Iris pigment epithelial cell (primary cell): ENCODE data around the gene ATP2C2.
A peak's percentile ranks its signal among the peaks of the same experiment; 100 is the strongest.
"Not testable (repeated sequence)": the region's sequence is repeated elsewhere in the genome, so short reads cannot be mapped to it uniquely, and the experiment has no call there.

Experiments
- DNase-seq: peaks from one replicate; pipeline ENCODE4 v3.0.0-alpha.2; 2011; ENCODE audit warnings: low read depth

ATP2C2 gene

GRCh38 chr16:84396537-84397008, 28.2 kb downstream of the ATP2C2 start:
- DNase-seq, result peak; percentile 59

DNA sequence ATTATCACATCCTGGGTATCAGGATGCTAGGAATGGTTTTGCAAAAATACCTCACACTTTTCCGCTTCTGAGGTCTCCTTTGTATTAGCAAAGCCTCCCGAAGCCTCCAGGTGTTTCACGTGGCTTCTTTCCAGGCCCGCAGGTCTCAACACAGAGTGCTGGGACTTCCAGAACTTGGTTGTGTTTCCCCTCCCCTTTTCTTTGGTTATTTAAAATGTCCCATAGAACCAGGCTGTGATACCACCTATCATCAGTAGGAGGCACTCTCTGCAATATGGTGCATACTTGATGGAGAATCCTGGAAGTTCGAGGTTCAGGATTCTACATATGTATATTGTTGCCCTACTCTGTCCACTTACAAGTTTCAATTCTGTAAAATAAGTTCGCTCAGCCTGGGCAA, 28.8 kb downstream of the ATP2C2 start:
- no peak for DNase-seq

DNA sequence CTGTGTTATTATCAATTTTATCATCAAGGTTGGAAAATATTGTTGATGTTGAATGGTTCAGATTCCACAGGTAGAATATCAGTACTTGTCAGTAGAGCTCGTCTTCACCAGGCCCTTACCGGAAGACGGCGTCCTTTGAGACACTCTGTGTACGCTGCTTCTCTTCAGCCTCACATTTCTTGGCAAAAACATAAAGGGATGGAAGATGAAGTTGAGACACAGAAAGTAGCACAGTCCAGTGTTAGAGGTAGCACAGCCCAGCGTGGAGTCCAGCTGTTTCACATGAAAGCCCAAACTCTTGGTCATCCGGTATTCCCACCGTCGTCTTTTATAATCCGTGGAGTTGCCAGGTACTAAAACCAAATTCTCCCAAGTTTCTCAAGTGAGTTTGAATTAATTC, 30.4 kb downstream of the ATP2C2 start:
- DNase-seq, result no peak

DNA sequence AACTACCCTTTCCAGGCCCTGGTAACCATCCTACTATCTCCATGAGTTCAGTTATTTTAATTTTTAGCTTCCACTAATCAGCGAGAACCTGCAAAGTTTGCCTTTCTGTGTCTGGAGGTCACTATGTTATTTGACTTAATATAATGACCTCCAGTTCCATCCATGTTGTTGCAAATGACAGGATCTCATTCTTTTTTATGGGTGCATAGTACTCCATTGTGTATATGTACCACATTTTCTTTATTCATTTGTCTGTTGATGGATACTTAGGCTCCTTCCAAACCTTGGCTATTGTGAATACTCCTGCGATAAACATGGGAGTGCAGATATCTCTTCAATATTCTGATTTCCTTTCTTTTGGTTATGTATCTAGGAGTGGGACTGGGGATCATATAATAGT, 31.6 kb downstream of the ATP2C2 start:
- DNase-seq, result not testable (repeated sequence)

DNA sequence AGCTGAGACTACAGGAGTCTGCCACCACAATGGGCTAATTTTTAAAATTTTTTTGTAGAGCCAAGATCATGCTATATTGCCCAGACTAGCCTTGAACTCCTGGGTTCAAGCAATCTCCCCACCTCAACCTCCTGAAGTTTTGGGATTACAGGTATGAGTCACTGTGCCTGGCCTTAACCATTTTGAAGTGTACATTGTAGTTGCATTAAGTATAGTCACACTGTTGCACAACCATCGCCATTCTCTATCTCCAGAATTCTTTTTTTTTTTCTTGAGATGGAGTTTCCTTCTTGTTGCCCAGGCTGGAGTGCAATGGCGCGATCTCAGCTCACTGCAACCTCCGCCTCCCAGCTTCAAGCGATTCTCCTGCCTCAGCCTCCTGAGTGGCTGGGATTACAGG, 35.1 kb downstream of the ATP2C2 start:
- DNase-seq, result not testable (repeated sequence)

- DNase-seq, result no peak
Measured at GRCh38 chr16:84404324-84404723, 36.0 kb downstream of the ATP2C2 start.

GRCh38 chr16:84404936-84405639, 36.8 kb downstream of the ATP2C2 start:
- DNase-seq, result no peak

DNA sequence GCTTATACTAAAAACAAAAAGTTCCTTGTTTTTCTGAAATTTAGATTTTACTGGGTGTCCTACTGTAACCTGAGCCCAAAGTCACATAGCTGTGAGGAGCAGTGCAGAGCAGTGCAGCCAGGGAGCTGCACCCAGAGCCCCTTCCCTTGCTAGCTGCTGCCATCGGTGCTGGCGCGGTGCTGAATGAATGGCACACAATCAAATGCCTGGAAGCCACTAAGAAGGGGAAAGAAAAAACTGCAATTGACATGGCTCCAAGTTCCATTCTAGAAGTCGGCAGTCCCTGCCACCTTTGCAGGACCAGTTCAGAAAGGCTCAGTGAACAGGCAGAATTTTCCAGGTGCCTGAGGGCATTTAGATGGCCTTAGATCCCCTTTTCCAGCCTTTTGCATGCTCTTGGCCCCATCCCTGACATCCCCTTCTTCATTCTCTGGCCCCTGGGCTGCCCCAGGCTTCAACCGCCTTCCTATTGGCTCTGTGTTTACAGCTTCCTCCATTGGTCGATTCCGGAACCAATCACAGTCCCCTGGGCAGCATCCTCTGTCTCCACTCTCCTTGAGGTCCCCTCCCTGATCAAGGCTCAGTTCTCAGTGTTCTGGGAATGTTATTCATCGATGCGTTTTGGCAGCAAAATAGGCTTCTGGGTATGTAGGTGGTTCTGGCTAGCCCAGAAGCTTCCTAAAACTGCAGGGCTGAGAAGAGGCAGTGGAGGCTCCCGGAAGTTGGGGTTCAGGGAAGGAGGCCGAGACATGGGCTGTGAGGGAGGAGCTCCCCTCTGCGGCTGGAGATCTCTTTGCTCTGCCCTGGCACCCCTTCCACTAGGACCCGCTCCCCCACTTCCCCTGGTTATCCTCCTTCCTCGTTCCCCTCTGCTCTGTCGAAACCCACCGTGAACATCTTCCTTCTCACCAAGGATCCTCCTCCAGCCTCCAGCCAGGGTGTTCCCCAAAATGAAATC, 37.9 kb downstream of the ATP2C2 start:
- no peak for DNase-seq

GRCh38 chr16:84407588-84408313, 39.4 kb downstream of the ATP2C2 start:
- no peak for DNase-seq

DNA sequence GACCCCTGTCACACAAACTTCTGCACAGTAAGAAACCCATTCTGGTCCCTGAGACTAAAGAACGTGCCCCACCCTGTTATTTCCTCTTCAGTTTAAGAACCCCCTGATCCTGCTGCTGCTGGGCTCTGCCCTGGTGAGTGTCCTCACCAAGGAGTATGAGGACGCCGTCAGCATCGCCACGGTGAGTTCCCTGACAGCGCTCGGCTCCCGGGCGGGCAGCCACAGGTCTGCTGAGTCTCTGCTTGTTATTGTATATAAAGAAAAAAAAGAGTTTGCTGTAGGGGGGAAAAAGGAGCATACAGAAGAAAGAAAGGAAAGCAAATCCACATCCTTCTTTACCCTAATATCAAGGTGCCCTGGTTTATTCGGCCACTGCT, 40.0 kb downstream of the ATP2C2 start:
- DNase-seq, result no peak

- DNase-seq, result no peak
Measured at GRCh38 chr16:84408856-84409255, 40.5 kb downstream of the ATP2C2 start.

- no peak for DNase-seq
Measured at GRCh38 chr16:84410361-84411138, 42.2 kb downstream of the ATP2C2 start.

GRCh38 chr16:84411768-84412167, 43.4 kb downstream of the ATP2C2 start:
- no peak for DNase-seq

DNA sequence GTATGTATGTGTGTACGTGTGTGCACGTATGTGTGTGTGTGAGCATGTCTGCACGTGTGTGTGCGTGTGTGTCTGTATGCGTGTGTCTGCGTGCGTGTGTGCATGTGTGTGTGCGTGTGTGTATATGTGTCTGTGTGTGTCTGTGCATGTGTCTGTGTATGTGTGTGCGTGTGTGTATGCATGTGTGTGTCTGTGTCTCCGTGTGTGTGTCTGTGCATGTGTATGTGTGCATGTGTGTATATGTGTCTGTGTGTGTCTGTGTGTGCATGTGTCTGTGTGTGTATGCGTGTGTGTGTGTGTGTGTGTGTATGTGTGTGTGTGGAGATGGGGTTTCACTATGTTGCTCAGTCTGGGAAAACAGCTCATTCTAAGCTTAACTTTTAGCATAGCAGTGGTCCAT, 43.9 kb downstream of the ATP2C2 start:
- no peak for DNase-seq

- DNase-seq, result no peak
Measured at GRCh38 chr16:84413244-84414004, 45.1 kb downstream of the ATP2C2 start.

DNA sequence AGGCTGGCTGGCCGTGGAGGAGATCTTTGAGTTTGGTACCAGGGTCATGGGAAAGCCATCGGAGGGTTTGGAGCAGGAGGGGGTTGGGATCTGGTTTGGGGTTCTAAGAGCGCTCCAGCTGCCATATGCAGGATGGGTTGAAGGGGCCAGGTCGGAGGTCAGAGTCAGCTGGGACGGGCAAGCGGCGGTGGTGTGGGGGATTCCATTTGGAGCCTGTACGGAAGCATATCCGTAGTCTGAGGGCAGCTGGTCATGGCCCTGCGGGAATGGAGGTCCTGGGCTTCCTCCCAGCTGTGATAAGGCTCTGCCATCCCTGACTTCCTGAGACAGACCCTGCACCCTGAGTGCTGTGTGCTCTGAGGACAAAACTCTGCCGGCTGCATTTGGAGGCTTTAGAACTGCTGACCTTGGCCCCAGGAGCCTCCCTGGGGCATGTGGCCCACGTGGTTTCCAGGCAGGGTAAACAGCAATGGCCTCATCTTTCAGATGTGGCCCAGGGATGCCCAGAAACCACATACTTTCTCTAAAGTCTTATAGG, 46.5 kb downstream of the ATP2C2 start:
- no peak for DNase-seq

GRCh38 chr16:84416407-84417321, 48.3 kb downstream of the ATP2C2 start:
- DNase-seq, result no peak

DNA sequence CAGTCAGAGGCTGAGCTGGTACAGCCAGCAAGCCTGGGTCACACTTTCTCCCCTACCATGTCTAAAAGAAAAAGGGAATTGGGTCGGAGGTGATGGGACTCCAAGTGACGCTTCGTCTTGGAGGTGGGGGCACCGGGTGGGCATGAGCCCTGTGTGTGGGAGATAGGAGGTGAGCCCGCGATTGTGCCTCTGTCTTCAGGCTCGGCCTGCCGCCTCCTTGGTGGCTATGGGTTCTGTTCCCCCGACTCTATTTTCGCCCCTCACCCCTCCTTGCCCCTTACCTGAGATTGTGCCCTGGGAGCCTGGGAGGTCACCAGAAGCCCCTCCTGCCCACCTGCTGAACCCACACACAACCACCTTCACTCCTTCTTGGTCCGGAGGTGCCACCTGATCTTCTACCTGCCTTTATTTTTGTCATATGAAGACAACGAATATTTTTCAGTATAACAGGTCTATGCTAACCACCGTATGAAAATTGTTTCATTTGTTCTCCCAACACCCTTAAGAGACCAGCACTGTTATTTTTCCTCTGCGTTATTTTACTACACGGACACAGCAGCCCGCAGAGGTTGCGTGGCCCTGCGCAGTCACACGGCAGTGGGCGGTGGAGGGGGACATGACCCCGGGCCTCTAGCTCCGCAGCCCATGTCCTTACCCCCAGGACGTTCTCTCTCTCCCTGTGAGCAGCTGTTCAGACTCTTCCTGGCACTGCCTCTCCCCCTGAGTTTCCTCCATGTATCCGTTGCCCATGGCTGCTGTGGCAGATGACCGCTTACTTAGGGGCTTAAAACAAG, 49.9 kb downstream of the ATP2C2 start:
- no peak for DNase-seq

DNA sequence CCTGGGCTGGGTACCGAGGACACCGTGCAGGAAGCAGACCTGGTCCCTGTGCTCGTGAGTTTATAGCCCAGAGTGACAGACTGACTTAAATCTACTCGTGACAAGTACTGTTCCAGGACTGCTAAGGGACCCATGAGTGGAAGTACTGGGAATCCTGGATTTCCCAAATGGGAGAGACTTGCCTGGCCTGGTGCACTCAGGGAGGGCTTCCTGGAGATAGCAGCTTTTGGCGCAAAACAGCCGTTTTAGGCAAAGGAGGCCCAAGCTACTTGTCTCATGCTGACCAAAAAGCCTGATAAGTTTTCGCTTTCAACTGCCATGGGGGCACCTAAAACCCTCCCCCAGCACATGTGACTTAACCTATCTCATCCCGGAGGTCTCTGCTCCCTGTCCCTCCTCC, 51.4 kb downstream of the ATP2C2 start:
- no peak for DNase-seq
